Smooth muscle cell (in vitro differentiated cells): ENCODE measurements around the gene CCDC171. TPM values are rescaled to one million over a fixed set of nuclear protein-coding genes. Genes with fewer than 3 reads are reported as not detected.
"Not testable (repeated sequence)": the region's sequence is repeated elsewhere in the genome, so short reads cannot be mapped to it uniquely, and the experiment has no call there.

ENCODE experiments used
- DNase-seq: peaks from one replicate; lab custom pipeline; 2025; ENCODE audit not compliant: unreplicated experiment; lab: John Stamatoyannopoulos, UW
- H2AFZ ChIP-seq: fragments of 200-600 bp; sonication (generic); 2 replicates; pipeline ENCODE4 v1.6.0; 2016; ENCODE audit warnings: antibody characterized with exemption, low read depth, mild to moderate bottlenecking
- H3F3A ChIP-seq: fragments of 200-600 bp; sonication (generic); 2 replicates; pipeline ENCODE4 v1.6.0; 2017; ENCODE audit warnings: antibody characterized with exemption, low read depth
- H3K27ac ChIP-seq: fragments of 200-600 bp; sonication (generic); 2 replicates; pipeline ENCODE4 v1.5.1; 2016; ENCODE audit warnings: low read depth, mild to moderate bottlenecking
- H3K27me3 ChIP-seq: fragments of 200-600 bp; sonication (generic); 2 replicates; pipeline ENCODE4 v1.6.1; 2016; ENCODE audit warnings: low read depth, mild to moderate bottlenecking
- H3K36me3 ChIP-seq: fragments of 200-600 bp; sonication (generic); 2 replicates; pipeline ENCODE4 v1.5.1; 2016; ENCODE audit warnings: low read depth
- H3K4me1 ChIP-seq: fragments of 200-600 bp; sonication (generic); 2 replicates; pipeline ENCODE4 v1.5.1; 2016; ENCODE audit warnings: low read depth
- H3K4me2 ChIP-seq: fragments of 200-600 bp; sonication (generic); 2 replicates; pipeline ENCODE4 v1.6.0; 2016; ENCODE audit warnings: mild to moderate bottlenecking
- H3K4me3 ChIP-seq: fragments of 200-600 bp; sonication (generic); 2 replicates; pipeline ENCODE4 v1.5.1; 2016; ENCODE audit warnings: mild to moderate bottlenecking
- H3K79me2 ChIP-seq: fragments of 200-600 bp; sonication (generic); 2 replicates; pipeline ENCODE4 v1.6.0; 2016; ENCODE audit warnings: low read depth, mild to moderate bottlenecking
- H3K9ac ChIP-seq: fragments of 200-600 bp; sonication (generic); 2 replicates; pipeline ENCODE4 v1.6.0; 2016; ENCODE audit warnings: low read depth
- H3K9me3 ChIP-seq: fragments of 200-600 bp; sonication (generic); replicated peaks from 2 replicates; pipeline ENCODE4 v1.5.1; 2016; ENCODE audit warnings: low read depth
- H4K20me1 ChIP-seq: fragments of 200-600 bp; sonication (generic); 2 replicates; pipeline ENCODE4 v1.6.0; 2016; ENCODE audit warnings: low read depth
- WGBS: methylation state at CpG from one replicate; pipeline ENCODE4 v1.1.7; 2016; ENCODE audit warnings: low lambda C conversion rate; 5-methylcytosine and 5-hydroxymethylcytosine counted together
- polyA plus RNA-seq: library from polyadenylated mRNA; unstranded; fragments of >200 nt; fragmentation: Nextera tagmentation; extraction: Ambion mirVana; gene quantifications from 2 replicates; pipeline ENCODE4 v1.2.1, GENCODE V29; 2016
- total RNA-seq: library from RNA; depleted of rRNA; stranded (reverse); fragments of >200 nt; gene quantifications from 2 replicates; pipeline ENCODE4 v1.2.3, GENCODE V29; 2014
- TF ChIP-seq, protein P1 (sequence below): fragments of 200-600 bp; sonication (generic); IDR thresholded peaks from 2 replicates; pipeline ENCODE4 v1.5.1; 2017; ENCODE audit warnings: borderline replicate concordance, mild to moderate bottlenecking, antibody characterized with exemption; ENCODE audit not compliant: insufficient read depth, poor library complexity, severe bottlenecking

Gene CCDC171
- total and polyA plus RNA-seq, 2 experiments from 2014 or later, result 0.46 to 2.3 TPM

DNA sequence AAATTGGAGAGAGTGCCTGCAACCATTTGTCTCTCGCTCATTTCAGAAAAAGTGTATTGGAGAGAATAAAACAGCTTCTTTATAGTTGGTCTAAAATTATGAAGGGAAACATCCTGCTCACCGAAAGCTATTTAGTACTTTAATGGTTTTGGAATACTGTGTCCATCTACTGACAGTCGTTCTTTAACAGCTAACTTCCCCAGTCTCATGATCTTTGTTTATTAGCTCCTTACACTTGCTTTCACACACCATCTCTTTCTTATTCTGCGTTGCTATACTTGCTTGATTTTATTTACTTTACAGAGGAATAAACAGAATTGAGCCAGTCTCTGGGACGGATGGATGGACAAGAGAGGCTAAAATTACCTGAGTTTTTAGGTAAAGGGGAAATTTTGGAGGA, 229.3 kb downstream of the CCDC171 start:
- Histone ChIP-seq H2AFZ (no peak overlapping the region), H3K9me3 (no peaks in the 10 kb centered on the region), H3K27me3 (no peaks in the 10 kb centered on the region), H3K9ac (no peak overlapping the region), H3K27ac (no peak overlapping the region), H3F3A (no peaks in the 10 kb centered on the region), H3K79me2 (no peaks in the 10 kb centered on the region), H3K4me3 (no peak overlapping the region), H3K4me1 (no peaks in the 10 kb centered on the region), H4K20me1 (no peaks in the 10 kb centered on the region), H3K4me2 (no peak overlapping the region), H3K36me3 (no peaks in the 10 kb centered on the region)
- DNase-seq, result no peak
- WGBS, result 93% methylated on average over 5 of the region's 5 CpGs
- TF ChIP-seq, protein P1, sequence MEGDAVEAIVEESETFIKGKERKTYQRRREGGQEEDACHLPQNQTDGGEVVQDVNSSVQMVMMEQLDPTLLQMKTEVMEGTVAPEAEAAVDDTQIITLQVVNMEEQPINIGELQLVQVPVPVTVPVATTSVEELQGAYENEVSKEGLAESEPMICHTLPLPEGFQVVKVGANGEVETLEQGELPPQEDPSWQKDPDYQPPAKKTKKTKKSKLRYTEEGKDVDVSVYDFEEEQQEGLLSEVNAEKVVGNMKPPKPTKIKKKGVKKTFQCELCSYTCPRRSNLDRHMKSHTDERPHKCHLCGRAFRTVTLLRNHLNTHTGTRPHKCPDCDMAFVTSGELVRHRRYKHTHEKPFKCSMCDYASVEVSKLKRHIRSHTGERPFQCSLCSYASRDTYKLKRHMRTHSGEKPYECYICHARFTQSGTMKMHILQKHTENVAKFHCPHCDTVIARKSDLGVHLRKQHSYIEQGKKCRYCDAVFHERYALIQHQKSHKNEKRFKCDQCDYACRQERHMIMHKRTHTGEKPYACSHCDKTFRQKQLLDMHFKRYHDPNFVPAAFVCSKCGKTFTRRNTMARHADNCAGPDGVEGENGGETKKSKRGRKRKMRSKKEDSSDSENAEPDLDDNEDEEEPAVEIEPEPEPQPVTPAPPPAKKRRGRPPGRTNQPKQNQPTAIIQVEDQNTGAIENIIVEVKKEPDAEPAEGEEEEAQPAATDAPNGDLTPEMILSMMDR, result no peak

DNA sequence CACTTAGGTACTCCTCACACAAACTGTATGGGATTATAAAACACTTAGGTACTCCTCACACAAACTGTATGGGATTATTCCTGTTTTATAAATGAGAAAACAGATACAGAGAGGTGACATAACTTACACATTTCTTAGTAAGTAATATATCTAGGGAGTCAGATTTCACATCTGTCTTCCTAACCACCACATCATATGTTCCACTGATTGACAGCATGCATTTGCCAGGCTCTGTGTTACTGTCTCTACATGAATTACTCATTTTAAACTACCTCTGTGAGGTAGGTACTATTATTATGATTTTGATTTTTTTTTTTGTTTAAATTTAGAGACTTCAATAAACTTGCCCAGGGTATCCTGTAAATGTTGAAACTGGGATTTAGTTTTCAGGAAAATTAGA, 232.7 kb downstream of the CCDC171 start:
- H3K27me3 ChIP-seq, result no peaks in the 10 kb centered on the region
- H2AFZ ChIP-seq, result no peak overlapping the region
- no peak overlapping the region for H3K4me3 ChIP-seq
- no peaks in the 10 kb centered on the region for H3K9me3 ChIP-seq
- H3F3A ChIP-seq, result no peaks in the 10 kb centered on the region
- H4K20me1 ChIP-seq, result no peaks in the 10 kb centered on the region
- TF ChIP-seq, protein P1, result no peak
- no peak overlapping the region for H3K9ac ChIP-seq
- no peak overlapping the region for H3K4me2 ChIP-seq
- no peak overlapping the region for H3K27ac ChIP-seq
- no peaks in the 10 kb centered on the region for H3K79me2 ChIP-seq
- DNase-seq, result no peak
- no peaks in the 10 kb centered on the region for H3K36me3 ChIP-seq
- no peaks in the 10 kb centered on the region for H3K4me1 ChIP-seq

DNA sequence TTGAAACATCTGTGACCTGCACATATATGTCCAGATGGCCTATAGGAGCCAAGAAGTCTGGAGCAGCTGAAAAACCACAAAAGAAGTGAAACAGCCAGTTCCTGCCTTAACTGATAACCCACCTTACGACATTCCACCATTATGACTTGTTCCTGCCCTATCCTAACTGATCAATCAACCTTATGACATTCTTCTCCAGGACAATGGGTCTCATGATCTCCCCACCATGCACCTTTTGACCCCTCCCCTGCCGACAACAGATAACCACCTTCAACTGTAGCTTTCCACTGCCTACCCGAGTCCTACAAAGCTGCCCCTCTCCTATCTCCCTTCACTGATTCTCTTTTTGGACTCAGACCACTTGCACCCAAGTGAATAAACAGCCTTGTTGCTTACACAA, 233.8 kb downstream of the CCDC171 start:
- H3K9ac ChIP-seq, result no peak overlapping the region
- H3K4me2 ChIP-seq, result no peak overlapping the region
- no peak for DNase-seq
- H3F3A ChIP-seq, result no peaks in the 10 kb centered on the region
- TF ChIP-seq, protein P1, result no peak
- no peaks in the 10 kb centered on the region for H3K4me1 ChIP-seq
- H3K27ac ChIP-seq, result no peak overlapping the region
- no peaks in the 10 kb centered on the region for H3K9me3 ChIP-seq
- H3K27me3 ChIP-seq, result no peaks in the 10 kb centered on the region
- 87% methylated on average over 3 of the region's 3 CpGs for WGBS
- H3K36me3 ChIP-seq, result no peaks in the 10 kb centered on the region
- no peaks in the 10 kb centered on the region for H3K79me2 ChIP-seq
- no peak overlapping the region for H3K4me3 ChIP-seq
- H2AFZ ChIP-seq, result no peak overlapping the region
- no peaks in the 10 kb centered on the region for H4K20me1 ChIP-seq

DNA sequence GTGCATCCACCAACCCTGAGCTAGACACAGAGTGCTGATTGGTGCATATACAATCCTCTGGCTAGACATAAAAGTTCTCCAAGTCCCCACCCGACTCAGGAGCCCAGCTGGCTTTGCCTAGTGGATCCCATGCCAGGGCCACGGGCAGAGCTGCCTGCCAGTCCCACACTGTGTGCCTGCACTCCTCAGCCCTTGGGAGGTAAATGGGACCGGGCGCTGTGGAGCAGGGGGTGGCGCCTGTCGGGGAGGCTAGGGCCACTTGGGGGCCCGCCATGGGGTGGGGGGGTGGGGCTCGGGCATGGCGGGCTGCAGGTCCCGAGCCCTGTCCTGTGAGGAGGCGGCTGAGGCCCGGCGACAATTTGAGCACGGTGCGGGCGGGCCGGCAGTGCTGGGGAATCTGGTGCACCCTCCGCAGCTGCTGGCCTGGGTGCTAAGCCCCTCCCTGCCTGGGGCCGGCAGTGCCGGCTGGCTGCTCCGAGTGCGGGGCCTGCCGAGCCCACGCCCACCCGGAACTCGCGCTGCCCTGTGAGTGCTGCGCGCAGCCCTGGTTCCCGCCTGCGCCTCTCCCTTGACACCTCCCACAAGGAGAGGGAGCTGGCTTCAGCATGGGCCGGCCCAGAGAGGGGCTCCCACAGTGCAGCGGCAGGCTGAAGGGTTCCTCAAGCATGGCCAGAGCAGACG, 257.5 kb downstream of the CCDC171 start:
- not testable (repeated sequence) for H3K27ac ChIP-seq, H2AFZ ChIP-seq, H3K27me3 ChIP-seq, H3K79me2 ChIP-seq, H3K4me3 ChIP-seq, H3K9me3 ChIP-seq, DNase-seq, H3K4me1 ChIP-seq, H3K9ac ChIP-seq, H4K20me1 ChIP-seq, H3F3A ChIP-seq, H3K4me2 ChIP-seq, H3K36me3 ChIP-seq
- WGBS, result 93% methylated on average over 32 of the region's 34 CpGs
